GM12892 (cell line): Measurements from ENCODE around the gene HES4.
A peak's percentile ranks its signal among the peaks of the same experiment; 100 is the strongest.

Source experiments
- DNase-seq: peaks from one replicate; pipeline ENCODE4 v3.0.0; 2011; ENCODE audit not compliant: insufficient read length
- FAIRE-seq: peaks from 2 replicates; lab custom pipeline; 2011; peaks lifted over from hg19 to GRCh38; lab: Jason Lieb, UNC
- POLR2A ChIP-seq: IDR thresholded peaks from 2 replicates; pipeline ENCODE4 v1.6.1; 2011; ENCODE audit warnings: low read depth, low read length, control low read depth
- POLR2AphosphoS5 ChIP-seq: IDR thresholded peaks from 2 replicates; pipeline ENCODE4 v1.6.1; 2011; ENCODE audit warnings: low read depth, low read length, control low read depth
- TAF1 ChIP-seq: IDR thresholded peaks from 2 replicates; pipeline ENCODE4 v1.6.1; 2011; ENCODE audit warnings: low read depth, mild to moderate bottlenecking, control low read depth, low read length, borderline replicate concordance

The HES4 gene

GRCh38 chr1:969260-969855 lies 30.5 kb downstream of the HES4 start:
- FAIRE-seq: peak; percentile 51
- TF ChIP-seq POLR2AphosphoS5 (no peak), POLR2A (no peak), TAF1 (no peak)
- no peak for DNase-seq

GRCh38 chr1:967466-968343 lies 32.2 kb downstream of the HES4 start:
- TF ChIP-seq TAF1 (no peak), POLR2AphosphoS5 (no peak), POLR2A (no peak)
- DNase-seq (no peak), FAIRE-seq (no peak)

GRCh38 chr1:966704-967300 lies 33.1 kb downstream of the HES4 start:
- TF ChIP-seq TAF1 (no peak), POLR2AphosphoS5 (no peak), POLR2A (no peak)
- DNase-seq (peak; percentile 97), FAIRE-seq (peak; percentile 89)

GRCh38 chr1:966135-966703 lies 33.7 kb downstream of the HES4 start, which contains the start of gene PLEKHN1:
Gene PLEKHN1 (plus strand): TSS chr1:966482. CDS start chr1:966532, 50 bp downstream.
- FAIRE-seq: peak; percentile 40
- TF ChIP-seq POLR2AphosphoS5 (no peak), POLR2A (no peak), TAF1 (no peak)
- DNase-seq: no peak

GRCh38 chr1:965526-966134 lies 34.3 kb downstream of the HES4 start:
- DNase-seq: no peak
- no peak for FAIRE-seq
- TF ChIP-seq POLR2AphosphoS5 (no peak), TAF1 (no peak)

GRCh38 chr1:964691-965525 lies 35.0 kb downstream of the HES4 start:
- TF ChIP-seq POLR2AphosphoS5 (no peak), TAF1 (no peak)
- DNase-seq (no peak), FAIRE-seq (no peak)

GRCh38 chr1:963746-964525 lies 36.0 kb downstream of the HES4 start:
- no peak for FAIRE-seq

GRCh38 chr1:963301-963651 lies 36.6 kb downstream of the HES4 start:
- TF ChIP-seq POLR2A: no peak
- no peak for TF ChIP-seq TAF1
- no peak for TF ChIP-seq POLR2AphosphoS5
- no peak for DNase-seq
- no peak for FAIRE-seq

More at GRCh38 chr1:963746-964525, 36.0 kb downstream of the HES4 start:
- no peak for DNase-seq
- TF ChIP-seq POLR2A (no peak), TAF1 (no peak), POLR2AphosphoS5 (no peak)

GRCh38 chr1:962381-963300 lies 37.3 kb downstream of the HES4 start:
- FAIRE-seq (no peak), DNase-seq (no peak)
- TF ChIP-seq TAF1 (no peak), POLR2A (no peak), POLR2AphosphoS5 (no peak)
